ENCODE data around the gene PCYOX1L.

The PCYOX1L gene

DNA sequence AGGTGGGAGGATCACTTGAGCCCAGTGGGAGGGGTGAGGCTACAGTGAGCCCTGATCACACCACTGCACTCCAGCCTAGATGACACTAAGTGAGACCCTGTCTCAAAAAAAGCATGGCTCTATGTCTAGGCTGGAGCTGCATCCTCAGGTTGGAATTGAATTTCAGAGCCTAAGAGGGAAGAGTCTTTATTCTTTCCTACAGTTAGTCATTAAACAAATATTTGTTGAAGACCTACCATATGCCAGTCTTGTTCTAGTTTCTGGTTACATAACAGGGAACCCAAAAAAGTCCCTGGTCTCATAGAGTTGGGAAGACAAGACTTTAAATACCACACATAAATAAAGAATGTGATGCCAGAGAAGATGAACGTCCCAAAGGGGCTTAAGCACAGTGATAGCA, 19.5 kb upstream of the PCYOX1L start:
- no peak for DNase-seq

DNA sequence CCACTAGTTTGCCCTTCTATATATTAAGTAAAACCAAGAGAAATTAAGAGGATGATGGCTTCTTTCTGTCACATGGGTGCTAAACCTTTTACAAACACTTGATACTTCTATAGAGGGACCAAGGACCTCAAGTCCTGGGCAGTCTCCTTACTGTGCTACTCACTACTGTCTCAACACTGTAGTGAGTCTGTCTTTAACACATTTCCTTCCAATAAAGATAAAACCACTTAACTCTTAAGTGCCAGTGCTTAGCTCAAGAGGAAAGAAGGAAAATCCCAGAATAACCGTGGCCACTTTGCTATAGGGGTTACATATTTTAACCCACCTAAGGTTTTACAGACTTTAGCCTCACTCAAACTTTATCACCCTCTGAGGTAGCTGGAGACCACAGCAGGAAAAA, 16.9 kb upstream of the PCYOX1L start:
- no peak for DNase-seq

DNA sequence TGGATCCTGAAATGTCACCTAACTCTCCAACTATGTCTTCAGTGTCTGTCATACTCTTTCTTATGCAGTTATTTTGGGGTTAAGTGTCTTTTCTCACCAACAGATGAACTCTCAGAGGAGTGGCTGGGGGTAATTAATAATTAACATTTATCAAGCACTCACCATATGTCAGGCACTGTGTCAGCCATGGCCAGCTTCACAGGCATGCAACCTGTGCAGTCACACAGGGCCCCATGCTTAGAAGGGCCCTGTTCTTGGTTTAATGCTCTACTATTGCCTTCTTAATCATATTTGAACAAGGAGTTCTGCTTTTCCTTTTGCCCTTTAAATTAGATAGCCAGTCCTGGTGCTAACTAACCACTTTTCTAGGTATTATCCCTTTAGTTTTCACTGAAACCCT, 16.0 kb upstream of the PCYOX1L start:
- no peak for DNase-seq

DNA sequence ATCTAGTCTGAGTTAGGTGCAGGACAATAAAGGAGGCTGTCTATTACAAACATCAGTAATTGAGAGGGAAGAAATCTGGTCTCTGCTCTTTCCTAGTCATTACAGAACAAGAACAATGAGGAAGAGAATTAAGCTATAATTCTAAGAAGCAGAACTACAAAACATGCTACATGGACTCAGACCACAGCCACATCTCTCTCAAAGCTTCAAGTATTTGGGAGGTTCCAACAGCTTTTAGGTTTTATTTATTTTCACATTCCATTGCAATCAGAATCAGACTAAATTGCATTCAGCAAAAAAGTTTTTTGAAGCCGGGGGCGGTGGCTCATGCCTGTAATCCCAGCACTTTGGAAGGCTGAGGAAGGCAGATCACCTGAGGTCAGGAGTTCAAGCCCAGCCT, 13.7 kb upstream of the PCYOX1L start:
- peak in 2 of 4 experiments; percentile 17 to 33 for DNase-seq

DNA sequence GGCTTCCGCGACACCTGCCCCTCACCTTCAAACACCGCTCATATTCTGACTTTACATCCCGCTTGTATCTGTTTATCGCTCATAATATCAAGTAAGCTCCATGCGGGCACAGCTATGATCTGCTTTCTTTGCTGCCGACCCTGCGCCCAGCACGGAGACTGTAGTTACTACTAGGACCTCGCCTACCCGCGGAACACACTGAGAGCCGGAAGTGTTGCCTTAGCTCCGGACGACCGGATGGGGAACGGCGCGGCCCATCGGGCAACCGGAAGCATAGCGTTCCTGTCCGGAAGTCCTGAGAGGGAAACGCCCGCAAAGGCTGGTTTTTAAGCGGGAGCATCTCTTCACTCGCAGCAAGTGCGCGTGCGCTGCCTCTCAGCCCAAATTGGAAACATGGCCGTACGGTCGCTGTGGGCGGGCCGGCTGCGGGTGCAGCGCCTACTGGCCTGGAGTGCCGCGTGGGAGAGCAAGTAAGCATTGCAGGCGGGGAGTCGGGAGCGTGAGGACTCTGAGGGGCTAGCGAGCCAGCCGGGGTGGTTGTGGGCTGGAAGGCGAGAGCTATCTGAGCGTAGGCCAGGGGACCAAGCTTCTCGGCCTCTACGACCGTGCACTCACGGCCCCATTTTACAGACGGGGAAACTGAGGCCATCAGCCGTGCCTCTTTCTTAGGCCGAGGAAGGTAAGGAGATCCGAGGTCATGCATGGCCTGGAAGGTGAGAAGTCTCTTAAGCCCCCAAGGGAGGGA, 12.5 kb upstream of the PCYOX1L start, which contains the start of gene GRPEL2:
TSS of gene GRPEL2 (plus strand) at position 353 of the 745 bp plus-strand sequence. CDS start at position 394, 41 bp downstream.
- DNase-seq = peak; percentile 97 to 99 (median 98)

DNA sequence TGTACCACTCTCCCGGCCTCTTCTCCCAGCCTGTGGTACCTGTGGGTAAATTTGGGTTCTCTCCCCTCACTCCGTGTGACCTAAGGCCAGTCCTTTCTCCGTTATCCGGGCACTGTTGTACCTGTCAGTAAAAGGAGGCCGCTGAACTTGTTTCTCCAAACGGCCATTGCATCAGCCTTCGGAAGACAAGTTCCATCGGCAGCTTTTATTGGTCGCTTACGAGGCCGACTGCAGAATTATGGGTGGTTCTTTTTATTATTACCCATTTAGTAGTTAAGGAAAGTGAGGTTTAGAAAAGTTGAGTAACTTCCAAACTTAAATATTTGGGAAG, 12.0 kb upstream of the PCYOX1L start:
- DNase-seq = peak; percentile 16 to 51 (median 43)

DNA sequence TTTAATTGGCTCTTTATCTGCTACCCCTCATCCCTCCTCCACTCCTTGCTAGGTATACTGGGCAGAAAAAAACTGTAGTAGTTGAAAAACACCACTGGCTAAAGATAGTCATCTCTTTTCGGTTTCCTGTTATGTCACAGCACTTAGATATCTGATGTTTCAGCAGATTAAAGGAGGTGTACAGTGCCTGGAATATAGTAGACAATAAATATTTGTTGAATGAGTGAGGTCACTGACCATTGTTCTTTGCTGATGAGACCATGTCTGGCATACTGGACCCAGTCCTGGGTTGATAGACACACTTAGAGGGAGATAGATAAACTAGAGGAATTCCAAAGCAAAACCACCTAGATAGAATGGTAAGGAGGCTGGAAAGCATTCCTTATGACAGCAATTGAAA, 9.3 kb upstream of the PCYOX1L start:
- no peak for DNase-seq

DNA sequence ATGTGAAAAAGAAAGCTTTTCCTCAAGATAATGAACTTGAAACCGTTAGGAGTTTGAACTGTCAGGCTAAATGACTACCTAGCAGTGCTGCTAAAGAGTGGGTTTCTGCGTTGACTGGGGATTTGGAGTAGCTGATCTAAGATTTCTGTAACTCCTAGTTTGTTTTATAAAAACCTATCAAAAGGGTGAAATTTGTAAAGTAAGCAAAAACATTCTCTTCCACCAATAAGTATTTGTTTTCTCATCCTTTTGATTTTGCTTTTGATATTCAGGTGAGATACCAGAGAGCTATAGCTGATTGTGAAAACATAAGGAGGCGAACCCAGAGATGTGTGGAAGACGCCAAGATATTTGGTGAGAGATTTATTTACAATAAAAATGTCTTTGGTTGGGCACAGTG, 8.5 kb upstream of the PCYOX1L start:
- DNase-seq = no peak

DNA sequence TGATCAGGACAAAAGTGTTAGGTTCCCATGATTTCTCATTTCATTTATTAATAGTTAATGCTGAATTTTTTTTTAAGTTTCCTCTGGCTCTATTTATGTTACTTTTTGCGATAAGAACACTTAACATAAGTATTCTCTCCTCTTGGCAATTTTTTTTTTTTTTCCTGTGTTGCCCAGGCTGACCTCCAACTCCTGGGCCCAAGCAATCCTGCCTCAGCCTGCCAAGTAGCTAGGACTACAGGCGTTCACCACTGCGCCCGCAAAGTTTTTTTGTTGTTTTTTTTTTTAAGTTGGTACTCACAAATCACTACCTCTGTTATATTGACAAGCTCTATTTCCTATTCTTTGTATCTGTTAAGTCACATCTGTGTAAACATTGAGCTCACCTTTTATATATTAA, 5.7 kb upstream of the PCYOX1L start:
- no peak for DNase-seq

DNA sequence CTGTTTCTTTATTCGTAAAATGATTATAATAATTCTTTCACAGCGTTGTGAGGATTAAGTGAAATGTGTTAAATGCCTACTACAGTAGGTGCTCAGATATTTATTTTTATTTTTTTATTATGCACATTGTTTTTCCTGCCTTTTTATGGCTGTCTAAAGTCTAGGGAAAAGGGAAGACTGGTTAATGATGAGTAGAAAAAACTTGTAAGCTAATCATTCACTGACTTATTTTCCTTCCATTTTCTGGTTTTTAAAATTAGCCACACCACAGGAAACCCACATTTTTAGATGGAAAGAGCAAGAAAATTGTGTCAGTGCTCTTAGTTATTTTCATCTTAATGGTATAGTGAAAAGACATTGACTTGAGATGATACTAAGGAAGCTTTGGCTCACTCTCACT, 3.9 kb upstream of the PCYOX1L start:
- no peak for DNase-seq

DNA sequence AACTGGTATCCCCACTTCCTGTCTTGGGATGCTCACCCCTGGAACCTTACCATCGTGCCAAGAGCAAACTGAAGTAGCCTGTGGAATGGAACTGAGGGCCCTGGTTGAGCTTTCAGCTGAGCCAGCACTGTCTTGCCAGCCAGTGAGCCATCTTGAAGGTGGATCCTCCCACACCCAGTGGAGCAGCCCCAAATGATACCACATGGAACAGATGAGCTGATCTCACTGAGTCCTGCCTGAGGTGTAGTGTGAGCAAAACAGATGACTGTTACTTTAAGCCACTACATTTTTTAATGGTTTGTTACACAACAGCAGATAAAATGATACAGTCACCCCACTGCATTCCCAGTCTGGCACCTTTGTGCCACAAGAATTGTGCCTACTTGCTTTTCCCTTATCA, 2.2 kb upstream of the PCYOX1L start:
- no peak for DNase-seq

DNA sequence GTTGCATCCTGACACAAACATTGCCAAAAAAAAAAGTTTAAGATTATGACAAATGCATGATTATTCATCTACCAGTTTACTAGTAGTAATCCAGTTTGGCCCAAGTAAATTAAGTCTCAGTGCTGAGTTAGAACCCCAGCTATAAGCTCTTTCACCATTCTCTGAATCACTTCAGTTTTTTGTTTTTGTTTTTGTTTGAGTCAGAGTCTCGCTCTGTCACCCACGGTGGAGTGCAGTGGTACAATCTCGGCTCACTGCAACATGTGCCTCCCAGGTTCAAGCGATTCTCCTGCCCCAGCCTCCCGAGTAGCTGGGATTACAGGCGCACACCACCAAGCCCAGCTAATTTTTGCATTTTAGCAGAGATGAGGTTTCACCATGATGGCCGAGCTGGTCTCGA, 1.5 kb upstream of the PCYOX1L start:
- no peak for DNase-seq

DNA sequence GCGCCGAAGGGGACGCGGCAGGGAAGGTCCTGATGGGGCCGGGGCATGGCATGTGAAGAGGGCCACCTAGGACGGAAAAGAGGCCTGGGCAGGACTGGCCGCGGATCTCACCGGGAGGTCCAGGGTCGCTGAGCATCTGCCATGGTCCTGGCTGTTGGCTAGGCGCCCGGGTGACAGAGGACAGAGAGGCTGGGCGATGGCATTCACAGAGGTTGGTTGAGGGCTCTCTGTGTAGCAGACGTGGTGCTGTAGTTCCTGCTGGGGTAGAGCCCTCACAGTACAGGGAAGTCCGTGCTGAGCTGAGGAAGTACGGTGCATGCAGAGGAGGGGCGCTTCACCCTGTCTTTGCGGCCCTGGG, 427 bp downstream of the PCYOX1L start:
- DNase-seq = peak; percentile 47 to 74 (median 68)

DNA sequence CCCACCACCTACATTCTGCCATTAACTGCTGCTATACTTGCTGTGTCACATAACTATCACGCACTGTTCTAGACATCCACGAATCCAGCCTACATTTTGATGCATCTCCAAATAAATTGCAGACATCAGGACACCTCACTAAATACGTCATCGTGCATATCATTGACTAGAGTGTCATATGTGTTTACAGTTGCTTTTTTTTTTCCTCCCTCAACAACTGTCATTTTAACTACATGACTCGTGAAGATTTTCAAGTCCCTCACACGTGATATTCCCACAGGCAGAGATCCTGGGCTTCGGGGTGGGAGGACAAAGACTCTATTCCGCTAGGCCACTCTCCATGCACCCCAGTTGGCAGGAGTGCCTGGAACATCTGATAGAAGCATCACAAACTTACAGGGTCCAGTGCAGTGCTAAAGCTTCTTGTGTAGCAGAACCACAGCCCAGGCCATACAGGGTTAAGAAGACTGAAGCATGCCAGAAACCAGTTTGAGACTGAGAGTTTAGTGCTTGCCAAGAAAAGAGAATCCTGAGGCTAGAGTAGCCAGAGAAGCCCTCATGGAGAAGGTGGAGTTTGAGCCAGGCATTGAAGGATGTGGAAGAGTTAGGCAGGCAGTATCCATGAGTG, 1.1 kb downstream of the PCYOX1L start:
- DNase-seq = no peak

DNA sequence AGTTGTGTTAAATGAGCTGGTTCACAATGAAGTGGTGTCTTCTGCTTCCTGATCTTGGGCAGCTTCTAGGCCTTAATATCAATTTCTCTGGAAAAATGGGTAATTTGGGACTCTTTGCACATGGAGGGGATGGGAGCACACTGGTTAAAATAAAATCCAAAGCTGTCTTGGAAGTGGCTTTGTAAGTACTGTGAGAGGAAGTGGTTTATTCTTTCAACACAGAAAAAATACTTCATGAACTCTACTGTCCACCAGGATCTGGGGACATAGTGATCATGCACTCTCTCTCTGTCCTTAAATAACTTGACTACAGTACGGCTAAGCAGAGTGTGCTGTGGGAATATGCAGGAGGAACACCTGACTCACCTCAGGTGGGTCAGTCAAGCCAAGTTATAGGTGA, 2.4 kb downstream of the PCYOX1L start:
- peak in 2 of 4 experiments; percentile 42 to 49 for DNase-seq

DNA sequence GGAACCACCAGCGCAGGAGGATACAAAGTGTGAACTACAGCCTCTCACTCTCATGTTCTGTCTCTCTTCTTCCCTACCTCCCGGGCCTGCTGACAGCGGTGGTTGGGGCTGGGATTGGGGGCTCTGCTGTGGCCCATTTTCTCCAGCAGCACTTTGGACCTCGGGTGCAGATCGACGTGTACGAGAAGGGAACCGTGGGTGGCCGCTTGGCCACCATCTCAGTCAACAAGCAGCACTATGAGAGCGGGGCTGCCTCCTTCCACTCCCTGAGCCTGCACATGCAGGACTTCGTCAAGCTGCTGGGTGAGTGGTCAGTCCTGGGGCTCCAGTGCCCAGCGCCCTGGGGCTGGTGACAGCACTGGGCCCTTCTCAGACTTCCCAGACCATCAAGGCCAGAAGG, 4.7 kb downstream of the PCYOX1L start:
- no peak for DNase-seq

DNA sequence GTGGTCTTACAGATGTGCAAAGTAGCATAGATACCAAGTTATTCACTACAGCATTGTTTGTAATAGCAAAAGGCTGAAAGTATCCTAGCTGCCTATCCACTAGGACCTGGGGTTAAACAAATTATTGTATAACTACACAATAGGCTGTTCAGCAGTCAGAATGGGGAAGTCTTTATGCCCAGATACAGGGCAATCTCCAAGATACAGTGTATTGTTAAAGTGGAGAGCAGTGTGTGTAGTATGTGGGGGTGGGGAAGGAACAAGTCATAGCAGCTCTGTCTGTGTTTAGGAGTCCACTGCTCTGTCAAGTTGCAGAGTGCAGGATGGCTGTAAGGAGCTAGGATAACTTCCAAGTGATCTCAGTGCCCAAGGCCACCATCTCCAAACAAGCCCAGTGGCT, 5.5 kb downstream of the PCYOX1L start:
- DNase-seq = peak in 3 of 4 experiments; percentile 34 to 56 (median 54)

DNA sequence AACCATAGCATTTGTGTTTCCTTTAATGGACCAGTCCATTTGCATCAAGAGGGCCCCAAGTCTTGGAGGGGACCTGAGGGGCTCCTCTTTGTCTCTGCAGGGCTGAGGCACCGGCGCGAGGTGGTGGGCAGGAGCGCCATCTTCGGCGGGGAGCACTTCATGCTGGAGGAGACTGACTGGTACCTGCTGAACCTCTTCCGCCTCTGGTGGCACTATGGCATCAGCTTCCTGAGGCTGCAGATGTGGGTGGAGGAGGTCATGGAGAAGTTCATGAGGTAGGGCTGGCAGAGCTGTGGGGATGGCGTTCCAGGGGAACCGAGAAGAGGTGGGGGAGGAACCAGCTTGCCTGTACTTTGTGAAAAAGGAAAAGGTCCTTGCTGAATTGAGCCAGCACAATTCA, 6.1 kb downstream of the PCYOX1L start:
- DNase-seq = no peak

DNA sequence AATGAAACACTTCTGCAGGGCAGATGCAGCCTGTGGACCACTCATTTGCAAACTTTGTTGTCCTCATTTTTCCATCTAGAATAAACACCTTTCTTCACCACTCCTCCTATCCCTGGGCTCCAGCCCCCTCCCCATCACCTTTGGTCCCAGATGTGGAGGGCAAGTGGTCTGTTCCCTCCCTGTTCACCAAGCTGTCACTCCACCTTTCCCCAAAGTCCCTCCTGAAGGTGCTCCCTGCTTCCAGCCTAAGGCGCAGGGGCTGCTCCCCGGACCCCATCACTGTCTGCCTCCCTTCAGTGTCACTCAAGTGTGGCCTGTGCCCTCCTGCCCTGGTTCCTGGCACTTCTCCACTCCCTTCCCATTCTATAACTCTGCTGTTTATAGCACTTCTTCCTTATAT, 6.9 kb downstream of the PCYOX1L start:
- DNase-seq = no peak

DNA sequence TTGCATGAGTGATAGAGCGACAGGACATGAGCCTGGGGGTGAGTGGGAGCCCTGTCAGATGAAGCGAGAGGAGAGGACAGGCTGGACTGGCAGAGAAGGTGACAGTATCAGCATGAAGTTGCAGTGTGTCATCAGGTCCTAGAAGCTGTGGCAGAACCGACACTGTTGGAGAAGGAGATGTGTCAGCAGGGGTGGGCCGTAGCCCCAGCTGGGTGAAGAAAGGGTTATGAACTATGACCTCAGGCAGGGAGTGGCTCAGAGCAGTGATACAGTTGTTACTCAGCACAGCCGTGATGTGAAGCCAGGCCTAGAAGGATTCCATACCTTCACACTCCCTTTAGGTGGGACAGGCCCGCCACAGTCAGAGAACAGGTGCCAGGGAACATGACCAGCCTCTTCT, 7.6 kb downstream of the PCYOX1L start:
- DNase-seq = no peak

DNA sequence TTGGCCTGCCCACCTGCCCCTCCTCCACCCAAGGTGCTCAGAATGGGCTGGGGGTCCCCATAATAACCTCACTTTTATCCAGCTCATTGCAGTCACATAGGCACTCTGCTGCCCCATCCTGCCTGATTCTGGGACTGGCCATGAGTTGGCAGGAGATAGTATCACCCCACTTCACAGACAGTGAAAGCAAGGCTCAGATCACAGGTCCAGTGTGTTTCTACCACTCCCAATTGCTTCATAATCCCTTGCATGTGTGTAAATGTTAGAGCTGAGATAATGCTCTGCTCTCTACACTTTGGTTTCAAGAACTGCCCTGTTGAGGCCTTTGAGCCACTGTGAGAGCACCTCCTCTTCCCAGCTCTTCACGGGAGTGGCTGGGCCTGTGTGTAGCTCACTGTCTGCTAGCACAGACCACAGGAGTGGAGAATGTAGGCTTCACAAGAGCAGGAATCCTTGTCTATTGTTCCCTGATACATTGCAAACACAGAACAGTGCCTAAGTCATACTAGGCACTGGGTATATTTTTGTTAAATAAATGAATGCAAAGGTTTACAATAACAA, 8.4 kb downstream of the PCYOX1L start:
- DNase-seq = no peak

DNA sequence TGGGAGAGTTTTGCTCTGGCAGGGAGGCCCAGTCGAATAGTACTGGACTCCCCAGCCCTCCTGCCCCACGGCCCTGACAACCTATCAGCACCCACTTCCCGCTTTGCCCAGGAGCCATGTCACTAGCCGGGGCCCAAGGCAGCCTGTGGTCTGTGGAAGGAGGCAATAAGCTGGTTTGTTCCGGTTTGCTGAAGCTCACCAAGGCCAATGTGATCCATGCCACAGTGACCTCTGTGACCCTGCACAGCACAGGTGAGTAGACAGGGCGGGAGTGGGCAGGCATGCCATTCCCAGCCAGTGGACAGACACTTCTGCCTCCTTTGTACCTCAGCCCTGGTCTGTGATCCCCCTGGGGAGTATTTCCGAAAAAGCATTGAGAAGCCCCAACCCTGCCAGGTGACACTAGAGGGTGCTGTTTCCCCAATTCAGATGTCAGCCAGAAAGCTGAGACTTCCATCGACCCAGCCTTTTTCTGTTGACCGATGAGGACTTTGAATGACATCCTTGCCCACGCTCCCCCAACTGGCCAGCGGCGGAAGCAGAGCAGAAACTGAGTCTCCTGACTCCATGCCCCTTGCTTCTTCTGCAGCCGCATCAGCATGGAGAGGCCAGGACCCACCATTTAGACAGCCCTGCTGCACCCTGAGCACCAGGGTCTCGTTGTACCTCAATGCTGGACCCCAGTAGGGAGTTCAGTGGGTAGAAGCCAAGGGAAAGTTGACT, 9.6 kb downstream of the PCYOX1L start:
- DNase-seq = peak; percentile 68 to 78 (median 72)

DNA sequence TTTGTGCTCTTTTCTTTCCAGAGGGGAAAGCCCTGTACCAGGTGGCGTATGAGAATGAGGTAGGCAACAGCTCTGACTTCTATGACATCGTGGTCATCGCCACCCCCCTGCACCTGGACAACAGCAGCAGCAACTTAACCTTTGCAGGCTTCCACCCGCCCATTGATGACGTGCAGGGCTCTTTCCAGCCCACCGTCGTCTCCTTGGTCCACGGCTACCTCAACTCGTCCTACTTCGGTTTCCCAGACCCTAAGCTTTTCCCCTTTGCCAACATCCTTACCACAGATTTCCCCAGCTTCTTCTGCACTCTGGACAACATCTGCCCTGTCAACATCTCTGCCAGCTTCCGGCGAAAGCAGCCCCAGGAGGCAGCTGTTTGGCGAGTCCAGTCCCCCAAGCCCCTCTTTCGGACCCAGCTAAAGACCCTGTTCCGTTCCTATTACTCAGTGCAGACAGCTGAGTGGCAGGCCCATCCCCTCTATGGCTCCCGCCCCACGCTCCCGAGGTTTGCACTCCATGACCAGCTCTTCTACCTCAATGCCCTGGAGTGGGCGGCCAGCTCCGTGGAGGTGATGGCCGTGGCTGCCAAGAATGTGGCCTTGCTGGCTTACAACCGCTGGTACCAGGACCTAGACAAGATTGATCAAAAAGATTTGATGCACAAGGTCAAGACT, 10.3 kb downstream of the PCYOX1L start:
- DNase-seq = no peak

Measured in suppressor macrophage (primary cell).